ENCODE results near the gene CGB2.

The CGB2 gene

GRCh38 chr19:48989701-48990291 lies 41.9 kb upstream of the CGB2 start:
- no peak for DNase-seq (ENCODE audit: low read depth)
- no peak overlapping the region for H3K4me3 ChIP-seq (ENCODE audit: low read depth, low read length)
- no peak for TF ChIP-seq CTCF (conservative IDR thresholded peaks at IDR 0.05; ENCODE audit: low read depth, low read length)

GRCh38 chr19:48990400-48990799 lies 41.3 kb upstream of the CGB2 start:
- H3K4me3 ChIP-seq (ENCODE audit: low read depth, low read length) = no peak overlapping the region
- DNase-seq (ENCODE audit: low read depth) = no peak

GRCh38 chr19:48991011-48991609 lies 40.6 kb upstream of the CGB2 start:
- DNase-seq (ENCODE audit: low read depth) = no peak
- no peak overlapping the region for H3K4me3 ChIP-seq (ENCODE audit: low read depth, low read length)
- TF ChIP-seq CTCF (conservative IDR thresholded peaks at IDR 0.05; ENCODE audit: low read depth, low read length) = no peak

More at GRCh38 chr19:48990400-48990799, 41.3 kb upstream of the CGB2 start:
- no peak for TF ChIP-seq CTCF (conservative IDR thresholded peaks at IDR 0.05; ENCODE audit: low read depth, low read length)

GRCh38 chr19:48991873-48992580 lies 39.7 kb upstream of the CGB2 start:
- H3K4me3 ChIP-seq (ENCODE audit: low read depth, low read length) = peak overlapping the region; percentile 87
- no peak for TF ChIP-seq CTCF (conservative IDR thresholded peaks at IDR 0.05; ENCODE audit: low read depth, low read length)
- DNase-seq (ENCODE audit: low read depth) = peak; percentile 91

- peak overlapping the region; percentile 87 for H3K4me3 ChIP-seq (ENCODE audit: low read depth, low read length)
- TF ChIP-seq CTCF (conservative IDR thresholded peaks at IDR 0.05; ENCODE audit: low read depth, low read length) = peak; percentile 5
- DNase-seq (ENCODE audit: low read depth) = no peak
Observed at GRCh38 chr19:48992581-48993174, 39.0 kb upstream of the CGB2 start.

GRCh38 chr19:48993175-48994034 lies 38.3 kb upstream of the CGB2 start, which contains the start of the genes GYS1 and RUVBL2:
Gene GYS1 (minus strand): TSS chr19:48993309. CDS start chr19:48993112, 197 bp downstream.
Gene RUVBL2 (plus strand): TSS chr19:48993887. CDS start chr19:48993912, 25 bp downstream.
- peak; percentile 81 for TF ChIP-seq CTCF (conservative IDR thresholded peaks at IDR 0.05; ENCODE audit: low read depth, low read length)
- peak; percentile 100 for DNase-seq (ENCODE audit: low read depth)
- H3K4me3 ChIP-seq (ENCODE audit: low read depth, low read length) = peak within 1 kb of the TSS; percentile 87

All from choroid plexus epithelial cell (primary cell).